ENCODE data around the gene MATCAP1. TPM values are rescaled to one million over a fixed set of nuclear protein-coding genes. Genes with fewer than 3 reads are reported as not detected.

Gene MATCAP1
- total and polyA plus RNA-seq, 2 donors from 2014 or later, result 15.5 to 38.8 TPM

GRCh38 chr16:67229906-67230808, 46.4 kb upstream of the MATCAP1 start:
- peaks cover 2 to 28% (median 18%) of the 10 kb centered on the region in 3 donors for H3K36me3 ChIP-seq (ENCODE audit: control insufficient read depth in 2 of 3, insufficient read depth in 3 of 3, low read length in 3 of 3)
- intact Hi-C loops (cut with DNase I), result no loop called here
- TF ChIP-seq CTCF (IDR thresholded peaks at IDR 0.05; ENCODE audit: borderline replicate concordance, extremely low read depth, insufficient read depth), result no peak
- no peak overlapping the region for H3K27ac ChIP-seq (ENCODE audit: low read depth in 2 of 2, low read length in 2 of 2)
- no peaks in the 10 kb centered on the region for H3K27me3 ChIP-seq (ENCODE audit: control insufficient read depth, insufficient read depth, low read length)
- FAIRE-seq, result no peak
- no peak overlapping the region for H3K4me3 ChIP-seq (ENCODE audit: low read length in 3 of 3)
- H3K9ac ChIP-seq (ENCODE audit: low read length in 3 of 3), result no peak overlapping the region
- DNase-seq, result peak in 2 of 5 donors; percentile 26 to 75
- peaks cover 0 to 16% (median 11%) of the 10 kb centered on the region in 3 donors for H3K4me1 ChIP-seq (ENCODE audit: control insufficient read depth in 2 of 3, insufficient read depth in 2 of 3, low read depth in 1 of 3, low read length in 3 of 3)
- H3K9me3 ChIP-seq (ENCODE audit: control insufficient read depth in 2 of 3, insufficient read depth in 1 of 3, low read length in 3 of 3), result no peaks in the 10 kb centered on the region

GRCh38 chr16:67228905-67229304, 45.1 kb upstream of the MATCAP1 start:
- H3K36me3 ChIP-seq (ENCODE audit: control insufficient read depth in 2 of 3, insufficient read depth in 3 of 3, low read length in 3 of 3), result peaks cover 2 to 26% (median 18%) of the 10 kb centered on the region in 3 donors
- intact Hi-C loops (cut with DNase I), result no loop called here
- H3K4me1 ChIP-seq (ENCODE audit: control insufficient read depth in 2 of 3, insufficient read depth in 2 of 3, low read depth in 1 of 3, low read length in 3 of 3), result peaks cover 0 to 20% (median 11%) of the 10 kb centered on the region in 3 donors
- TF ChIP-seq CTCF (IDR thresholded peaks at IDR 0.05; ENCODE audit: borderline replicate concordance, extremely low read depth, insufficient read depth), result no peak
- H3K27ac ChIP-seq (ENCODE audit: low read depth in 2 of 2, low read length in 2 of 2), result no peak overlapping the region
- no peaks in the 10 kb centered on the region for H3K9me3 ChIP-seq (ENCODE audit: control insufficient read depth in 2 of 3, insufficient read depth in 1 of 3, low read length in 3 of 3)
- no peaks in the 10 kb centered on the region for H3K27me3 ChIP-seq (ENCODE audit: control insufficient read depth, insufficient read depth, low read length)
- FAIRE-seq (no peak), DNase-seq (peak in 1 of 5 donors; percentile 61)
- no peak overlapping the region for H3K9ac ChIP-seq (ENCODE audit: low read length in 3 of 3)
- no peak overlapping the region for H3K4me3 ChIP-seq (ENCODE audit: low read length in 3 of 3)

GRCh38 chr16:67228034-67228785, 44.4 kb upstream of the MATCAP1 start:
- peaks cover 0 to 20% (median 11%) of the 10 kb centered on the region in 3 donors for H3K4me1 ChIP-seq (ENCODE audit: control insufficient read depth in 2 of 3, insufficient read depth in 2 of 3, low read depth in 1 of 3, low read length in 3 of 3)
- peak overlapping the region; percentile 94 to 100 (median 98) for H3K4me3 ChIP-seq (ENCODE audit: low read length in 3 of 3)
- TF ChIP-seq CTCF (IDR thresholded peaks at IDR 0.05; ENCODE audit: borderline replicate concordance, extremely low read depth, insufficient read depth), result no peak
- intact Hi-C loops (cut with DNase I), result no loop called here
- H3K9ac ChIP-seq (ENCODE audit: low read length in 3 of 3), result peak overlapping the region in 1 of 3 donors; percentile 96
- H3K27me3 ChIP-seq (ENCODE audit: control insufficient read depth, insufficient read depth, low read length), result no peaks in the 10 kb centered on the region
- H3K36me3 ChIP-seq (ENCODE audit: control insufficient read depth in 2 of 3, insufficient read depth in 3 of 3, low read length in 3 of 3), result peaks cover 2 to 26% (median 16%) of the 10 kb centered on the region in 3 donors
- no peak overlapping the region for H3K27ac ChIP-seq (ENCODE audit: low read depth in 2 of 2, low read length in 2 of 2)
- H3K9me3 ChIP-seq (ENCODE audit: control insufficient read depth in 2 of 3, insufficient read depth in 1 of 3, low read length in 3 of 3), result no peaks in the 10 kb centered on the region
- DNase-seq (no peak), FAIRE-seq (no peak)
